Islet of Langerhans (tissue), 1 donor: ENCODE measurements around the gene RSPH3.
A peak's percentile ranks its signal among the peaks of the same experiment; 100 is the strongest.
"Not testable (repeated sequence)": the region's sequence is repeated elsewhere in the genome, so short reads cannot be mapped to it uniquely, and the experiment has no call there.

Experiments
- FAIRE-seq: peaks from one replicate; lab custom pipeline; 2011; peaks lifted over from hg19 to GRCh38; lab: Jason Lieb, UNC

Gene RSPH3

DNA sequence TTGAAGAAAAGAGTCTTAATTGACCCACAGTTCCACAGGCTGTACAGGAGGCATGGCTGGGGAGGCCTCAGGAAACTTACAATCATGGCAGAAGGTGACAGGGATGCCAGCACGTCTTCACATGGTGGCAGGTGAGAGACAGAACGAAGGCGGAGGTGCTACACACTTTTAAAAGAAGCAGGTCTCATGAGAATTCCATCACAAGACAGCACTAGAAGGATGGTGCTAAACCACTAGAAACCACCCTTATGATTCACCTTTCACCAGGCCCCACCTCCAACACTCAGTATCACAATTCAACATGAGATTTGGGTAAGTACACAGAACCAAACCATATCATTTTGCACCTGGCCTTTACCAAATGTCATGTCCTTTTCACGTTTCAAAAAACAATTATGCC, 23.9 kb upstream of the RSPH3 start:
- no peak for FAIRE-seq

DNA sequence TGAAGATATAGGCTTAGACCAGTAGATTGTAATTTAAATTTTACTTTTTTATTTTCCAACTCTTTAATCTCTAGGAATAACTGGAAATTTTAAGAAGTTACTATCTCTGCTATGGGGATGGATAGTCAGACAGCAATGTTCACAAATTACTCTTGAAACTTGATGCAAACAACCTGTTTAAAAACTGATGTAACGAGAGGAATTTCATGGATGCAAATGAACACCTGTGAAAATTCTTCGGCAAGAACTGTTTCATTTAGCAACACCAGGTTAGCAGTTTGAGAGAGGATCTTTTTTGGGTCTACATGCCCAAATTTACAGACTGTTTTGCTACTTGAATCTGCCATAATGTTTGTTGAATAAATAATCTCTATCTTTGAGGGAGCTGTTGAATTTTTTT, 20.0 kb upstream of the RSPH3 start:
- no peak for FAIRE-seq

DNA sequence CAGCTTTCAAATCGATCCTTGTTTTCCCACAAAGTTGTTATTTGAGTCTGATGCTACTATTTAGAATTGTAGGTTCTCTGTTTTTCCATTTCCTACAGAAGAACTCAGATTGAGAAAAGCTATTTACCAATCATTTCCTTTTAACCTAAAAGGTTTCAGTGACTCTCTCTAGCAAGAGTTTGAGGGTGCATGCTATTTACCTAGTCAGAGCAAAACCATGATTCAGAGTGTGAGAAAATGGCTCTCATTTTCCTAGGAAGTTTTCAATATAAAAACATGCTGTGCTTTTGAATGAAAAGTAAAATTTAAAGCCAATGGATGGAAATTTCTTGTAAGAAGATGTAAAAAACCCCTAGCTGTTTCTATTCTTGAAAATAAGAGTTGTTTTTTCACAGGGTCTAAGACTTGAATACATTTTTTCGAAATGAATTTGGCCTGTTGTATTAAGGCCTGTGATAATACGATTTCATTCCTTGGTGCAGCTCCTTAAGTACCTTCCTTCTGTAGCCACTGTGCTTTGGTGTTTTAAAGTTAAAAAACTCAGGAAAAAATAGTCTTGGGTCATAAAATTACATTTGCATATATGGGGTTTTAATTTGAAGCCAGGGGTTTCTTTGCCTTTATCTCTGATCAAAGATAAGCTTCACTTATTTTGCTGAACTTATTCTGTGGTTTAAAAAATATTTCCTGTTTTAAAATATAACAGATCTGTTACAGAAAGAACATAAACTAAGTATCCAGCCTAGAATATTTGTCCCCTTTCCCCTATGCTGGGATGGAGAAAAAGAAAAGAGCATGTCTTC, 18.0 kb upstream of the RSPH3 start:
- no peak for FAIRE-seq

DNA sequence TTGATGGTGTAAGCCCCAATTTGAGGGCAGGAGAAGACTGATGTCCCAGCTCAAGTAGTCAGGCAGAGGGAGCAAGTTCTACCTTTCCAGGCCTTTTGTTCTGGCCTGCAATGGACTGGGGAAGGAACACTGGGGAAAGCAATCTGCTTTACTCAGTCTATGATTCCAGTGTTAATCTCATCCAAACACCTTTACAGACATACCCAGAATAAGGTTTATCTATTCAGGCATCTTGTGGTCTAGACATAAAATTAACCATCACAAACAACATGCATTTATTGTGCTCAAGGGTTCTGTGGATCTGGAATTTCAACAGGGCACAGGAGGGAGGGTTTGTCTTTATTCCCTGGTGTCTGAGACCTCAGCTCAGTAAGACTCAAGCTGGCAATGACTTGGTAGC, 14.4 kb upstream of the RSPH3 start:
- no peak for FAIRE-seq

DNA sequence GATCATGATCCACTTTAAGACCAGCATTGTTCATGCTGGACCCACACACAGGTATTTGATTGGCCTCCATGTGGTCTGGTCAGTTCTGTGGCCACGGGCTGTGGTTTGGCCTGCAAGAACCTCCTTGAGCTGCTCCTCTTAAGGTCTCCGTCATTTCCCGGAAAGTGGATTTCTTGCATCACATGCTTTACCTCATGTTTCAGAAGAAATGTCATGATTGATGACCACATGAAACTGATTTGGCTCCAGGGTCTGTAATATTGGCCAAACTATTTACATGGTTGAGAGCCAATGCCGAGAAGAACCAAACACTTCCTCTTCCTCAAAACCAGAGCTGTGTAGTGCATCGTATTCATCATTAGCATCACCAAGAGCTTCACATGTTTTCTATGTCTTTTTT, 13.2 kb upstream of the RSPH3 start:
- no peak for FAIRE-seq

DNA sequence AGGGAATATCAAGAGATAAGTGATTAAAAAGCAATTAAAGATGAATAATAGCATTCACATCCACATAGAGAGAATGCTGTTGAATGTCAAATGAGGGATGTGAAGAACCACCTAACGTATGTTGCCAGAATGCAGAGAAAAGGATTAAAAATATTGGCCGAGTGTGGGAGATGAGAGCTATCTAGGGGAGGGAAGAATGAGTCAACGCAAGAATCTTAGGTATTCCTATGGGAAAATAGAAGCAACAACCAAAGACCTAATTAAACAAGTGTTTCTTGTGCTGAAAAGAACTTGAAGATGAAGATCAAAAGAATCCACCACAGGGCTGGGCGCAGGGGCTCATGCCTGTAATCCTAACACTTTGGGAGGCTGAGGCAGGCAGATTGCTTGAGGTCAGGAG, 12.2 kb upstream of the RSPH3 start:
- FAIRE-seq, result no peak

DNA sequence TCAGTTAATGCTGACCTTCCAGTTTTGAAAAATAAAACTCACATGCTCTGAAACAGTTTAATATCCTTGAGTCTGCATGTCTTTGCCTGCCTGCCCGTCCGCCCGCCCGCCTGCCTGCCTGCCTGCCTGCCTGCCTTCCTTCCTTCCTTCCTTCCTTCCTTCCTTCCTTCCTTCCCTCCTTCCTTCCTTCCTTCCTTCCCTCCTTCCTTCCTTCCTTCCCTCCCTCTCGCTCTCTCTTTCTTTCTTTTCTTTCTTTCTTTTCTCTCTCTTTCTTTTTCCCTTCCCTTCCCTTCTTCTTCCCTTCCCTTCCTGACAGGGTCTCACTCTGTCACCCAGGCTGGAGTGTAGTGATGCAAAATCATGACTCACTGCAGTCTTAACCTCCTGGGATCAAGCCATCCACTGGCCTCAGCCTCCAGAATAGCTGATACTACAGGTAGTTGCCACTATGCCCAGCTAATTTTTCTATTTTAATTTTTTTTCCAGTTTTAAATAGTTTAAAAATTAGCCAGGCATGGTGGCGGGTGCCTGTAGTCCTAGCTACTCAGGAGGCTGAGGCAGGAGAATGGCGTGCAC, 10.1 kb upstream of the RSPH3 start:
- FAIRE-seq, result not testable (repeated sequence)

DNA sequence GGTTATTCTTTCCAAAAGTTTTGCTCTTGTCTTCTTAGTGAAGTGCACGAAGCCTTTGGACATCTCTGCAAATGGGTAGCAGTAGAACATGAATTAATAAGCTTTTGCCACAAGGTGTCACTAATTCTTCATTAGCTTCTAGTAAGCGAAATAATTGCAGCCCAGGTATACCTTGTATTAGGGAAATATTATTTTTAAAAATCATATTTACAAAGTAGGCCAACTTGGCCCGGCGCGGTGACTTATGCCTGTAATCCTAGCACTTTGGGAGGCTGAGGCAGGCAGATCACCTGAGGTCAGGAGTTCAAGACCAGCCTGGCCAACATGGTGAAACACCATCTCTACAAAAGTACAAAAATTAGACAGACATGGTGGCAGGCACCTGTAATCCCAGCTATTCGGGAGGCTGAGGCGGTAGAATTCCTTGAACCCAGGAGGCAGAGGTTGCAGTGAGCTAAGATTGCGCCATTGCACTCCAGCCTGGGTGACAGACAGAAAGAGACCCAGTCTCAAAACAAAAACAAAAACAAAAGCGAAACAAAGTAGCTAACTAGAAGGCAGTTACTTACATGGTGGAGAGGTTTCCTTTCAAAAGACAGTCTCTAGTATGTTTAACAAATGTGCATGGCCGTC, 8.8 kb upstream of the RSPH3 start:
- FAIRE-seq, result peak; percentile 76

DNA sequence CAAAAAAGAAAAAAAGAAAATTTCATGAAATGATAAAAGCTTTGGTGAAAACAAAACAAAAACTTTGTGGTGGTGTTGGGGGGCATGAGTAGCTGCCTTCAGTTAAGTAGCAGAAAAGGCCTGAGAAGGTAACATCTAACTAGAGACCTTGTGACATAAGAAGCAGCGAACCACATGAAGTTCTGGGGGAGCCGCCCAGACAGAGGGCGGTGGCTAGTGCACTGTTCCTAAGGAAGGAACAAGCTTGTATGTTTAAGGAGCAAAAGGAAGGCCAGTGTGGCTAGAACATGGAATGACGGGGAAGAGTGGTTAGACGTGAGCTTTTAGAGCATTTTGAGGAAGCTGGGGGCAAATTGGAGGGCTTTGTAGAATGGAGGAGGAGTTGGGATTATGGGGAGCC, 7.5 kb upstream of the RSPH3 start:
- FAIRE-seq, result no peak

DNA sequence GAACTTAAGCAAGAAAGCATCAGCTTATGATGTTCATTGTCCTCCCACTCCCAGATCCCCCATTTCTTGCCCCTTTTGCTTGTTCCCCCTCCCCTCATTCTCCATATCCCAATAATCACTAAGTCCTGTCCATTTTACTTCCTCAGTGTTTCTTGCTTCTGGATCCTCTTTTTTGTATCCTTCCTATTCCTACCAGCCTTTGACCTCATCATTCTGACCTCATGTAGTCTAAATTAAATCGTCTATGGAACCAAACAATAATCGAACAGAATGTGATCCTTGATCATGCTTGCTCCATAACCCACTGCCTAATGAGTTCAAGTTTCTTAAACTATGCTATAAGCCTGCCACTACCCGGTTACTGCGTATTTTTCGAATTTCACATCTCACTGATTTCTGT, 5.4 kb upstream of the RSPH3 start:
- no peak for FAIRE-seq

DNA sequence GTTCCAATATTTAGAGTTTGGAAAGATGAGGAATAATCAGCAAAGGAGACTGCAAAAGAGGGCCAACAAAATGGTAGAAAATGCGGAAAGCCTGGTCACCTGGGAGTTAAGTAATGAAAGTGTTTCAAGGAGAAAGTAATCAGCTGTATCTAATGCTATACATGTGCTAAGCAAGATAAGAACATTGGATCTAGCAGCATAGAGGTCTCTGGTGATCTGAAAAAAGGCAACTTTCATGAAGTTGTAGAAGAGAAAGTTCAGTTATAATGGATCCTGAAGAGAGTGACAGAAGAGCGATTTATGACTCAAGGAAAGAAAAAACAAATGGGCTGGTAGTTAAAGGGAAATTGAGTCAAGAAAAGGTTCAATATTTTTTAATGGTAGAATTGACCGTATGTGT, 4.6 kb upstream of the RSPH3 start:
- no peak for FAIRE-seq

DNA sequence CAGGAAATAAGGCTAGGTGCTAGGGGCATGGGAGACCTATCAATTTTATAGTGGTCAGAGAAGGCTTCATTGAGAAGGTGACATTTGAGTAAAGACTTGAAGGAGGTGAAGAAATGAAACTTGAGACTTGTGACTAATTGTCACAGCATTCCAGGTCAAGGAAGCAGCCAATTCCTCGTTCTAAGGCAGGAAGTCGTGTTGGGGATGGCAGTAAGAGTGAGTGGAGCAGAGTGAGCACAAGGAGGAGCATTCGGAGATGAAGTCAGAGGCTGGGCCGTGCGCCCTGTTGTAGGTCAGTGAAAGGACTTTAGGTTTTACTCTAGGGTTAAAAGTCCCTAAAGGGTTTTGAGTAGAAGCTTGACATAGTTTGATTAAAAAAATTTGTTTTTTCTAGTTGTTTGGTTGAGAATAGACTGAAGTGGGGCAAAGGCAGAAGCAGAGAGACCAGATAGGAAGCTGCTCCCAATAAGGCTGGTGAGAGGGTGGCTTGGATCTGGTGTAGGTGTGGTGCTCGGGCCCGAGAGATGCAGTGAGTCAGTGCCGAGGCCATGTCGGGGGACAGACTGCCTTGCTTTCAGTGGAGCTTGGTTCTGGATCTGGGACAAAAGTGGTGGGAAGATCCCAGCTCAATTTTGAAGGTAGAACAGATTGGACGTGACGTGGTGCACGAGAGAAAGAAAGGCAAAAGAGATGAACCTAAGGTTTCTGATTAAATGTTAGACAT, 2.6 kb upstream of the RSPH3 start:
- no peak for FAIRE-seq

DNA sequence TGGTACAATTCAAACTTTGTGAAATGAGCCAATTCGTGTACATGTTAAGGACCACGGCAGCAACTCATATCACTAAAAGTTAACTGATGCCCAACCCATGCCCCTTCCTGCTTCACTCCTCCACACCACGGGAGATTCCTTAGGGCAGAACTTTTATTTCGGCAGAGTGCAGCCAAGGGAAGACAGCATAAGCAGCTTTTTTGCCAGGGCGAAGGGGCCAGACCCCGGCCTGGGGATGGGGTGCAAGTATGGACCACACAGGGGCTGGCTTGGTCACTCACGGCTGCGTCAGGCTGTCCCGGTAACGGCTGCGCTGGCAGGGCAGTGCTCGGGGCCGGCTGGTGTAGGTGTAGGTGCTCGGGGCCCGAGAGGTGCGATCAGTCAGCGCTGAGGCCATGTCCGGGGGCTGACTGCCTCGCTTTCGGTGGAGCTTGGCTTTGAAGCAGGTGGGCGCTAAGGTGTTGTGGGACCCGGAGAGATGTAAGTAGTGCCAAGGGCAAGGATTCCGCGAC, 792 bp downstream of the RSPH3 start:
- FAIRE-seq, result no peak

DNA sequence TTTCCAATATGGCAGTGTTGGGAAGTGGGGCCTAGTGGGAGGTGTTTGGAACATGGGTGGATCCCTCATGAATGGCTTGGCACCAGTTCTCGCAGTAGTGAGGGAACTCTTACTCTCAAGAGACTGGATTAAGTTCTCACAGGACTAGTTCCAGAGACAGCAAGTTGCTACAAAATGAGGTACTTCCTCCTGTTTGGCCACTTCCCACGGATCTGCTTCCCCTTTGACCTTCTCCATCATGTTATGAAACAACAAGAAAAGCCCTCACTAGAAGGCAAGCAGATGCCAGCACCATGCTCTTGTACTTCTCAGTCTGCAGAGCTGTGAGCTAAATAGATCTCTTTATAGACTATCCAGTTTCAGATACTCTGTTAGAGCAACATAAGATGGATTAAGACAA, 3.1 kb downstream of the RSPH3 start:
- no peak for FAIRE-seq

DNA sequence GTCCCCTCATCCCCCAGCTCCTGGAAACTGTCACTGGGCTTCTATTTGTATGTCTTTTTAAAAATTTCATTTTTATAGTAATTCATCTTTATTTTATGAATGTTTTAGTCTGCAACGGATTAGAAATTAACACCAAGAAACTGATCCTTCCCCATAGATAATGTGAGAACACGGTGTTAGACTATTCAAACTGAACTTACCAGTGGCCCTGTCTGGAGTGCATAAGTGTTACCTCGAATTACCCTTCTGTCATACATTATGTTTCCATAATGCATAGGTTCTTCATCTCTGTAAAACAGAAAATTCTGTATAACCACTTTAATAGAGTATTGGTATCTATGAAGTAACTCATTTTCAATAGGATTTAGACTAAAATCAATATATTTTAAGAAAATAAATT, 6.4 kb downstream of the RSPH3 start:
- no peak for FAIRE-seq

DNA sequence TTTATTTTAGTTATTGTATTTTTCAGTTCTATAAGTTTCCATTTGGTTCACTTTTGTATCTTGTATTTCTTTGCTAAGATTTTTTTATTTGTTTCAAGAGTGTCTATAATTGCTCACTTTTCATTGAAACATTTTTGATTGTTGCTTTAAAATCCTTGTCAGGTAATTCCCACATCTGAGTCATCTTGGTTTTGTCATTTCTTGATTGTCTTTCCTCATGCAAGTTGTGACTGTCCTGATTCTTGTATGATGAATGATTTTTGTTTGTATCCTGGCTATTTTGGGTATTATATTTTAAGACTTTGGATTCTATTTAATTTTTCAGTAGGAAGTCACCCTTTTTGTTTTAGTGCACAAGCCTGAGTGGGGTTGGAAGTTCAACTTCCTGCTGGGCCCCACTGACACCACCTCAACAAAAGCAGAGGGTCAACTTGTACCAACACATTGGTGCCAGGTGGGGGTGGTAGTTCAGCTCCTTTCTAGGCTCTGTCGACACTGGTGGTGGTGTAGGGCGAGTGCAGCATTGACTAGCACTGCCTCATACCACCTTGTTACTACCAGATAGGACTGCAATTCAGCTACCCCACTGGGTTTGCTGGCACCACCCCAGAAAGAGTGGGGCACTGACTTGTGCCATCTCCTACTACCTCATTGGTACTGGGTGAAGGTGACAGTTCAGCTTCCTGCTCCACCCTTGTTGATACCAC, 8.8 kb downstream of the RSPH3 start:
- FAIRE-seq, result no peak

DNA sequence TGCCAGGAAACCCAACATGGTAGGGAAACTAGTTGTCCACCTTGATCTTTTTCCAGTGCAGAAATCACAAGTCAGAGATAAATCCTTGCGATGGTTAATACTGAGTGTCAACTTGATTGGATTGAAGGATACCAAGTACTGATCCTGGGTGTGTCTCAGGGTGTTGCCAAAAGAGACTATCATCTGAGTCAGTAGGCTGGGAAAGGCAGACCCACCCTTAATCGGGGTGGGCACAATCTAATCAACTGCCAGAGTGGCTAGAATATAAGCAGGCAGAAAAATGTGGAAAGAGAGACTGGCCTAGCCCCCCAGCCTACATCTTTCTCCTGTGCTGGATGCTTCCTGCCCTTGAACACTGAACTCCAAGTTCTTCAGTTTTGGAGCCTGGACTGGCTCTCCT, 10.3 kb downstream of the RSPH3 start:
- not testable (repeated sequence) for FAIRE-seq

DNA sequence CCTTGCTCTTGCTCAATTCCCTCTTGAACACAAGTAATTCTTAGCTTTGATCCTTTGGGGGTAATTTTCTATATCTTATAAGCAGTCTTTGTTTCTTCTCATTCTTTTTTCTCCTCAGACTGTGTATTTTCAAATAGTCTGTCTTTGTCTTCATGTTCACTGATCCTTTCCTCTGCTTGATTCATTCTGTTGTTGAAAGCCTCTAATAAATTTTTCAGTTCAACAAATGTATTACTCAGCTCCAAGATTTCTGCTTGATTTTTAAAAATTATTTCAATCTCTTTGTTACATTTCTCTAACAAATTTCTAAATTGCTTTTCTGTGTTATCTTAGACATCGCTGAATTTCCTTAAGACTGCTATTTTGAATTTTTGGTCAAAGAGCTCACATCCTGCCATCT, 11.5 kb downstream of the RSPH3 start:
- no peak for FAIRE-seq

DNA sequence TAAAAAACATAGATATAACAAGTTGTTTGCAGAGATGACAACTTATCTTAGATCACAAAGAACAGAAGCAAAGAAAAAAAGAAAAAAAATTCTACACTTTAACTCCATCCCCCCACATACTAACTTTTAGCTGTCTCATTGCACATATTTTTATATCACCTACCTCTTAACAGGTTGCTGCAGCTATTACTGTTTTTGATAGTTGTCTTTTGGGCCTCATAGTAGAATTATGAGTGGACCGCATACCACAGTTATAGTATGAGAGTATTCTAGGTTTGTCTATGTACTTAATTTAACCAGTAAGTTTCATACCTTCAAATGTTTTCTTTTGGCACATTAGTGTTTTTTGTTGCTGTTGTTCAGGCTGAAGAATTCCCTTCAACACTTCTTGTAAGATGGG, 12.3 kb downstream of the RSPH3 start:
- FAIRE-seq, result no peak

DNA sequence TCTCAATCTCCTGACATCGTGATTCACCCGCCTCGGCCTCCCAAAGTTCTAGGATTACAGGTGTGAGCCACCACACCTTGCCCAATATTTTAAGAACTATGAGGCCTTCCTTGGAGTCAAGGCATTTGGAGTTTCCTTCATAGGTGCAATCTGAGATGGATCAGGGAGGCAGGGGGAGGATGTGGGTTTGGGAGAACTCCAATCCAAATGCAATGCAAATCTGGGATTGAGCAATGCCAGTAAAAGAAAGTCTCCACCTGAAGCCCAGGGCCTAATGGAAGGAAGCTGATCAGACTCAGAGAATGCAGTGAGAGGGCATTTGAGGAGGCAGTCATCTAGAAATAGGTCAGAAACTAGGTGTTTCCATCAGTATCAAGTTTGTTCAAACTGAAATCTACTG, 21.2 kb downstream of the RSPH3 start:
- no peak for FAIRE-seq

DNA sequence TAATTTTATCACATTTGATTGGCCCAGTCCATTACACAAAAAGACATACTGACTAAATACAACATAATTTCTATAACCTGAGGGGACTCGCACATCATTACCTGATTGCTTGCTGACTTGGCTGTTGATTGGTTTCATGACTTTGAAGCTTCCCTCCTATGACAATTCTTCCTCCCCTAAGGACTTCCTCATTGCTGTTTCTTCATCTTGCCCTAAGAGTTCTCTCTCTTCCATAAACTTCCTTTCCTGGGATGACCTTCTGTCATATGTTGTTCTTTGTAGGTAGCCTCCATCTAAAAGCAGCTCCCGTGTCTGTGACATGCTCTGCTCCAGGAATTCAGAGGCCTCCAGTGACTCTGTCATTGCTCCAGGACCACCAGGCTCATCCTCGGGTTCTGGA, 22.6 kb downstream of the RSPH3 start:
- no peak for FAIRE-seq
